ENCODE results near the gene ADIG.

ADIG gene

GRCh38 chr20:38558596-38559360 lies 22.2 kb upstream of the ADIG start:
- H3K4me3 Mint-ChIP-seq = no peak overlapping the region
- no peaks in the 10 kb centered on the region for H3K9me3 Mint-ChIP-seq
- peaks cover 55% of the 10 kb centered on the region for H3K36me3 Mint-ChIP-seq (ENCODE audit: low read depth)
- H3K27ac Mint-ChIP-seq = no peak overlapping the region
- H3K27me3 Mint-ChIP-seq = no peaks in the 10 kb centered on the region
- no peaks in the 10 kb centered on the region for H3K4me1 Mint-ChIP-seq (ENCODE audit: low read depth)

- Mint-ChIP-seq H3K4me3 (no peak overlapping the region), H3K4me1 (ENCODE audit: low read depth) (no peaks in the 10 kb centered on the region), H3K27me3 (no peaks in the 10 kb centered on the region), H3K36me3 (ENCODE audit: low read depth) (peaks cover 59% of the 10 kb centered on the region), H3K27ac (no peak overlapping the region), H3K9me3 (no peaks in the 10 kb centered on the region)
Measured at GRCh38 chr20:38559764-38560163, 21.2 kb upstream of the ADIG start.

GRCh38 chr20:38563802-38564431 lies 17.1 kb upstream of the ADIG start:
- Mint-ChIP-seq H3K36me3 (ENCODE audit: low read depth) (peaks cover 41% of the 10 kb centered on the region), H3K27me3 (no peaks in the 10 kb centered on the region), H3K27ac (no peak overlapping the region), H3K9me3 (no peaks in the 10 kb centered on the region), H3K4me3 (no peak overlapping the region), H3K4me1 (ENCODE audit: low read depth) (no peaks in the 10 kb centered on the region)

GRCh38 chr20:38564680-38565079 lies 16.3 kb upstream of the ADIG start:
- Mint-ChIP-seq H3K27me3 (no peaks in the 10 kb centered on the region), H3K4me1 (ENCODE audit: low read depth) (no peaks in the 10 kb centered on the region), H3K9me3 (no peaks in the 10 kb centered on the region), H3K36me3 (ENCODE audit: low read depth) (peaks cover 37% of the 10 kb centered on the region), H3K27ac (no peak overlapping the region), H3K4me3 (no peak overlapping the region)

GRCh38 chr20:38566036-38566598 lies 14.9 kb upstream of the ADIG start:
- no peaks in the 10 kb centered on the region for H3K27me3 Mint-ChIP-seq
- H3K36me3 Mint-ChIP-seq (ENCODE audit: low read depth) = peaks cover 32% of the 10 kb centered on the region
- H3K9me3 Mint-ChIP-seq = no peaks in the 10 kb centered on the region
- H3K4me3 Mint-ChIP-seq = no peak overlapping the region
- no peaks in the 10 kb centered on the region for H3K4me1 Mint-ChIP-seq (ENCODE audit: low read depth)
- H3K27ac Mint-ChIP-seq = no peak overlapping the region

- H3K4me1 Mint-ChIP-seq (ENCODE audit: low read depth) = no peaks in the 10 kb centered on the region
- peaks cover 34% of the 10 kb centered on the region for H3K36me3 Mint-ChIP-seq (ENCODE audit: low read depth)
- no peak overlapping the region for H3K4me3 Mint-ChIP-seq
- peak overlapping the region; percentile 18 for H3K27ac Mint-ChIP-seq
- H3K27me3 Mint-ChIP-seq = no peaks in the 10 kb centered on the region
- H3K9me3 Mint-ChIP-seq = no peaks in the 10 kb centered on the region
Measured at GRCh38 chr20:38569747-38570525, 11.1 kb upstream of the ADIG start.

GRCh38 chr20:38573413-38573812 lies 7.6 kb upstream of the ADIG start:
- Mint-ChIP-seq H3K4me3 (no peak overlapping the region), H3K36me3 (ENCODE audit: low read depth) (peaks cover 33% of the 10 kb centered on the region)

GRCh38 chr20:38579219-38579910 lies 1.6 kb upstream of the ADIG start:
- Mint-ChIP-seq H3K4me1 (ENCODE audit: low read depth) (no peaks in the 10 kb centered on the region), H3K27me3 (no peaks in the 10 kb centered on the region), H3K27ac (no peak overlapping the region), H3K9me3 (no peaks in the 10 kb centered on the region), H3K36me3 (ENCODE audit: low read depth) (peaks cover 16% of the 10 kb centered on the region), H3K4me3 (no peak overlapping the region)

More at GRCh38 chr20:38573413-38573812, 7.6 kb upstream of the ADIG start:
- Mint-ChIP-seq H3K4me1 (ENCODE audit: low read depth) (no peaks in the 10 kb centered on the region), H3K27me3 (no peaks in the 10 kb centered on the region), H3K27ac (no peak overlapping the region), H3K9me3 (no peaks in the 10 kb centered on the region)

GRCh38 chr20:38579921-38580320 lies 1.1 kb upstream of the ADIG start:
- Mint-ChIP-seq H3K4me1 (ENCODE audit: low read depth) (no peaks in the 10 kb centered on the region), H3K9me3 (no peaks in the 10 kb centered on the region)

GRCh38 chr20:38581830-38582358 lies 897 bp downstream of the ADIG start:
- no peaks in the 10 kb centered on the region for H3K4me1 Mint-ChIP-seq (ENCODE audit: low read depth)
- H3K27me3 Mint-ChIP-seq = no peaks in the 10 kb centered on the region
- H3K9me3 Mint-ChIP-seq = no peaks in the 10 kb centered on the region
- no peaks in the 10 kb centered on the region for H3K36me3 Mint-ChIP-seq (ENCODE audit: low read depth)
- H3K4me3 Mint-ChIP-seq = no peak overlapping the region
- no peak overlapping the region for H3K27ac Mint-ChIP-seq

More at GRCh38 chr20:38579921-38580320, 1.1 kb upstream of the ADIG start:
- Mint-ChIP-seq H3K27ac (peak overlapping the region; percentile 58), H3K27me3 (no peaks in the 10 kb centered on the region), H3K36me3 (ENCODE audit: low read depth) (peaks cover 10% of the 10 kb centered on the region), H3K4me3 (no peak overlapping the region)

- Mint-ChIP-seq H3K4me3 (no peak overlapping the region), H3K4me1 (ENCODE audit: low read depth) (no peaks in the 10 kb centered on the region), H3K36me3 (ENCODE audit: low read depth) (no peaks in the 10 kb centered on the region), H3K27me3 (no peaks in the 10 kb centered on the region), H3K9me3 (no peaks in the 10 kb centered on the region), H3K27ac (no peak overlapping the region)
Measured at GRCh38 chr20:38583306-38583705, 2.3 kb downstream of the ADIG start.

- Mint-ChIP-seq H3K36me3 (ENCODE audit: low read depth) (no peaks in the 10 kb centered on the region), H3K9me3 (no peaks in the 10 kb centered on the region), H3K4me3 (no peak overlapping the region), H3K4me1 (ENCODE audit: low read depth) (no peaks in the 10 kb centered on the region), H3K27ac (no peak overlapping the region), H3K27me3 (no peaks in the 10 kb centered on the region)
Measured at GRCh38 chr20:38584099-38584763, 3.2 kb downstream of the ADIG start.

- Mint-ChIP-seq H3K36me3 (ENCODE audit: low read depth) (no peaks in the 10 kb centered on the region), H3K4me3 (no peak overlapping the region), H3K27me3 (no peaks in the 10 kb centered on the region), H3K9me3 (no peaks in the 10 kb centered on the region), H3K4me1 (ENCODE audit: low read depth) (no peaks in the 10 kb centered on the region), H3K27ac (no peak overlapping the region)
Measured at GRCh38 chr20:38585404-38586180, 4.6 kb downstream of the ADIG start.

Measured in stimulated activated naive CD8-positive, alpha-beta T cell treated with anti-CD3 and anti-CD28 coated beads, Interleukin-15, Interleukin-2, amounts not matched to agents 100 ng/mL and 50 ng/mL, for 24 hours (primary cell).